Uterus (tissue), 2 donors: ENCODE data around the gene EML6.

ENCODE experiments used
- POLR2A ChIP-seq, 2 donors: fragments of 450-650 bp; IDR thresholded peaks; one replicate each; pipeline ENCODE4 v1.6.1; 2016; ENCODE audit warnings: antibody characterized with exemption in 2 of 2, mild to moderate bottlenecking in 1 of 2, moderate library complexity in 1 of 2
- TF ChIP-seq, protein P1 (sequence below), 4 experiments: fragments of 200-600 bp in 2 of 4; fragments of 450-650 bp in 2 of 4; sonication (generic) in 2 of 4; IDR thresholded peaks; one replicate each; pipeline ENCODE4 v1.5.1; 2016 to 2019; ENCODE audit warnings: antibody characterized with exemption in 4 of 4, mild to moderate bottlenecking in 2 of 4, moderate library complexity in 1 of 4

GRCh38 chr2:54963476-54963875, 240.0 kb downstream of the EML6 start:
- TF ChIP-seq, protein P1, sequence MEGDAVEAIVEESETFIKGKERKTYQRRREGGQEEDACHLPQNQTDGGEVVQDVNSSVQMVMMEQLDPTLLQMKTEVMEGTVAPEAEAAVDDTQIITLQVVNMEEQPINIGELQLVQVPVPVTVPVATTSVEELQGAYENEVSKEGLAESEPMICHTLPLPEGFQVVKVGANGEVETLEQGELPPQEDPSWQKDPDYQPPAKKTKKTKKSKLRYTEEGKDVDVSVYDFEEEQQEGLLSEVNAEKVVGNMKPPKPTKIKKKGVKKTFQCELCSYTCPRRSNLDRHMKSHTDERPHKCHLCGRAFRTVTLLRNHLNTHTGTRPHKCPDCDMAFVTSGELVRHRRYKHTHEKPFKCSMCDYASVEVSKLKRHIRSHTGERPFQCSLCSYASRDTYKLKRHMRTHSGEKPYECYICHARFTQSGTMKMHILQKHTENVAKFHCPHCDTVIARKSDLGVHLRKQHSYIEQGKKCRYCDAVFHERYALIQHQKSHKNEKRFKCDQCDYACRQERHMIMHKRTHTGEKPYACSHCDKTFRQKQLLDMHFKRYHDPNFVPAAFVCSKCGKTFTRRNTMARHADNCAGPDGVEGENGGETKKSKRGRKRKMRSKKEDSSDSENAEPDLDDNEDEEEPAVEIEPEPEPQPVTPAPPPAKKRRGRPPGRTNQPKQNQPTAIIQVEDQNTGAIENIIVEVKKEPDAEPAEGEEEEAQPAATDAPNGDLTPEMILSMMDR (IDR thresholded peaks at IDR 0.05): no peak
- no peak for TF ChIP-seq POLR2A (IDR thresholded peaks at IDR 0.05)
